GM12865 (cell line): ENCODE data around the gene CA10.

Source experiments
- DNase-seq: peaks from one replicate; pipeline ENCODE4 v3.0.0; 2010; ENCODE audit warnings: low read depth
- H3K4me3 ChIP-seq: 2 replicates; pipeline ENCODE4 v1.5.1; 2011; ENCODE audit warnings: mild to moderate bottlenecking, low read depth, low read length, control low read depth
- TF ChIP-seq, protein P1 (sequence below): IDR thresholded peaks from 2 replicates; pipeline ENCODE4 v1.5.1; 2011; ENCODE audit warnings: low read length, control low read depth, low read depth, inconsistent platforms; ENCODE audit not compliant: insufficient read depth; ENCODE audit errors: missing control alignments

The CA10 gene

DNA sequence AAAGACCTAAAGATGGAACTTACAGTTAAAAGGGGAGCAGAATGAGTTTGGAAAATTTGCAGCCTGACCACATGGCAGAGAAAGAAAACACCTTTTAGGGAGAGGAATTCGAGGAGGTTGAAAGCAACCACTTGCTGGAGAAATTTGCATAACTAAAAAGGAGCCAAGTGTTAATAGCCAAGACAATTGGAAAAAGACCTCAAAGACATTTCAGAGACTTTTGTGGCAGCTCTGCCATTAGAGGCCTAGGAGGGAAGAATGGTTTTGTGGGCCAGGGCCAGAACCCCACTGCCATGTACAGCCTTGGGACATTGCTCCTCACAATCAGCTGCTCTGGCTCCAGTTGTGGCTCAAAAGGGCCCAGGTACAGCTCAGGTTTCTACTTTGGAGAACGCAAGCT, 559.7 kb downstream of the CA10 start:
- no peak for DNase-seq
- TF ChIP-seq, protein P1, sequence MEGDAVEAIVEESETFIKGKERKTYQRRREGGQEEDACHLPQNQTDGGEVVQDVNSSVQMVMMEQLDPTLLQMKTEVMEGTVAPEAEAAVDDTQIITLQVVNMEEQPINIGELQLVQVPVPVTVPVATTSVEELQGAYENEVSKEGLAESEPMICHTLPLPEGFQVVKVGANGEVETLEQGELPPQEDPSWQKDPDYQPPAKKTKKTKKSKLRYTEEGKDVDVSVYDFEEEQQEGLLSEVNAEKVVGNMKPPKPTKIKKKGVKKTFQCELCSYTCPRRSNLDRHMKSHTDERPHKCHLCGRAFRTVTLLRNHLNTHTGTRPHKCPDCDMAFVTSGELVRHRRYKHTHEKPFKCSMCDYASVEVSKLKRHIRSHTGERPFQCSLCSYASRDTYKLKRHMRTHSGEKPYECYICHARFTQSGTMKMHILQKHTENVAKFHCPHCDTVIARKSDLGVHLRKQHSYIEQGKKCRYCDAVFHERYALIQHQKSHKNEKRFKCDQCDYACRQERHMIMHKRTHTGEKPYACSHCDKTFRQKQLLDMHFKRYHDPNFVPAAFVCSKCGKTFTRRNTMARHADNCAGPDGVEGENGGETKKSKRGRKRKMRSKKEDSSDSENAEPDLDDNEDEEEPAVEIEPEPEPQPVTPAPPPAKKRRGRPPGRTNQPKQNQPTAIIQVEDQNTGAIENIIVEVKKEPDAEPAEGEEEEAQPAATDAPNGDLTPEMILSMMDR: no peak
- no peak overlapping the region for H3K4me3 ChIP-seq

DNA sequence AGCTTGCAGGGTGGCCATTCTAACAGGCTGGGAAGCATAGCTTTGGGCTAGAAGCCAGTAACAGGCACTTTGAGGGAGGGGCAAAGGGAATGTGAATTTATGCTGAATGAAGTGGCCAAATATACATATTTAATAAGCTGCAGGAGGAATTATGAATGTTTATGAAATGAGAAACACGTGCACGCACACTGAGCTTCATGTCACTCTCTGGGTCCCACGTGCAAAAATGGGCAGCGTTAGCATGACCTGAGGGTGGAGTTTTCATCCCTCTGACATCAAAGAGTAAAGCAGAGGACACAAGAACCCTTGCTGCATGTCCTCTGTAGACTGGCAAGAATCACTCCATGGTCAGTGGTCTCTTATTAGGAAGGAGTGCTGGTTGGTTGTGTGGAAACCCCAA, 561.2 kb downstream of the CA10 start:
- TF ChIP-seq, protein P1: no peak
- no peak overlapping the region for H3K4me3 ChIP-seq
- no peak for DNase-seq

DNA sequence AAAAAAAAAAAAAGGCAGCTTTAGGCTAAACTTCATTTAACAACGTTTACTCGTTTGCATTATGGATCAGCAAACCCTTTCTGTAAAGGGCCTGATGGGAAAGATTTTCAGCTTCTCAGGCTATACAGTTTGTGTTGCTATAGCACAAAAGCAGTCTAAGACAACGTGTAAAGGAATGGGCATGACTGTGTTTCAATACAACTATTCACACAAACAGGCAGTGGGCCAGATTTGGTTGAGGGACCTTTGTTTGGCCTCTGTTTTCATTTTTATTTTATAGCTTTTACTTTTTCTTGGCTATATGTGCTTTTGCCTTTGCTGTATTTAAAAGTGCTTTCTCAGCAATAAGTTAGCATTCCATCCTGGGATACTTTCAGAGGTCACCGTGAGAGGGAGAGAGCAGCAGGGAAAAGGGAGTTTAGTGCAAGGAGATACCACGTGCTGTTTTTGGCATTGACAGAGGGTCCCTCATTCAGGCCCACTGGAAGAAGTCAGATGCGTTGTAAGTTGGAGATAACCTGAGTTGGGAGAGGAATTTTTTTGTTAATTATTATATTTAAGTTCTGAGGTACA, 562.6 kb downstream of the CA10 start:
- DNase-seq: no peak
- TF ChIP-seq, protein P1: no peak
- no peak overlapping the region for H3K4me3 ChIP-seq

DNA sequence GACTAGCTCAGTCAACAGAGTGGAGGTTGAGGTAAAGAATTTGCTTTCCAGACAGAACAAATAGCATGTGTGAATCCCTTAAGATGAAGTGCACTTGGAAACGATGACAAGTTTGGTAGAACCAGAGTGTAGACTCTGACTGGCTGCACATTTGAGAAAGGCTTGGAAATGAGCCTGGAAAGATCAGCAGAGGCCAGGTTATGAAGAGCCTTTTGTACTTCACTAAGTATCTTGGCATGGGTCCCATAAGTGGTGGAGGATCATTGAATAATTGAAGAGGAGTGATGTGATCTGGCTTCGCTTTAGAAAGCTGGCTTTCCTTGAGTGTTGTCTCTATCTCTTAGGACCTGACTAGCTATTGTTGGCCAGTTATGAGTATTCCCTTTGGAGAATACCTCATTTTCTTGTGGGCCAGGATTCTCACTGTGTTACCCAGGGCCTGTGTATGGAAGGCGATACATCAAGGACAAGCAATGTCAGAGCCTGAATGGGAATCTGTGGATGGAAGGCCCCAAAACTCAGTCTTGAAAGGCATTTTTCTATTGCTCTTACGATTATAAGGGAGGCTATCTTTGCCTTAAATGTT, 568.4 kb downstream of the CA10 start:
- no peak overlapping the region for H3K4me3 ChIP-seq
- TF ChIP-seq, protein P1: no peak
- no peak for DNase-seq

DNA sequence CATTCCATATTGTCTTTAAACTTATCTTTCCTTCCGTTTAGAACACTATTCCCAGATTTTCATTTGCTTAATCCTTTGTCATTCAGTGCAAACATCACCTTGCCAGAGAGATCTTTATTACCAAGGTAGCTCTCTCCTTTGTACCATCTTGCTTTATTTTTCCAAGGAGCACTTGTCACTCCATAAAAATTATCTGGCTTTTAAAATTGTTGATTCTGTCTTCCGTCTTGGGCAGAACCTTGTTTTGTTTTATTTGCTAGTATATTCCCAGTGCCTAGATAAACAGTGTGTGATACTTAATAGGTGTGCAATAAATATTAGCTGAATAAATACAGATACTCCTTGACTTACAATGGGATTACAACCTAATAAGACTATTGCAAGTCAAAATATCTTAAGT, 570.5 kb downstream of the CA10 start:
- DNase-seq: no peak
- TF ChIP-seq, protein P1: no peak
- H3K4me3 ChIP-seq: no peak overlapping the region

DNA sequence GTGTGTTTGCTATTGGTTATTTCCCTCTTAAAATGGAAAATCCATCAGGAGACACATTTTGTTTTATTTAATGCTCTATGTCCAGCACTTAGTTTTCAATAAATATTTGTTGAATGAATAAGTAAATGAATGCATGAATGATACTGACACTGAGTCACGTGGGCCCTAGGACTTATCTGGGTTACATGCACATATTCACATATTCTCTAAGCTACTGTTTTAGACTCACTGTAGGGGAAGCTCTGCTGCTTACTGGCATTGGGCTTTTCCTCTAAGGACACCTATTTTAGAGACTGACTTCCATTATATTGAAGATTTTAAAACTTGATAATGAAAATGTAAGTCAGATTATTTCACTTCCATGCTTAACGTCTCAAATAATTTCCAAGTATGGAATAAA, 571.0 kb downstream of the CA10 start:
- no peak for DNase-seq
- H3K4me3 ChIP-seq: no peak overlapping the region
- TF ChIP-seq, protein P1: no peak
